CD4-positive, alpha-beta T cell (primary cell): ENCODE measurements around the gene ZNF714. TPM values are rescaled to one million over a fixed set of nuclear protein-coding genes. Genes with fewer than 3 reads are reported as not detected.

Source experiments
- ATAC-seq: fragments of 200-7000 bp; cut with Tn5 transposase; one replicate; pipeline ENCODE4 v1.10.0; 2022; ENCODE audit warnings: mild to moderate bottlenecking; ENCODE audit not compliant: poor library complexity
- CTCF ChIA-PET: fragments of 350-600 bp; sonication (Branson Sonifier 250); formaldehyde crosslinking; loops from one replicate; lab custom pipeline; 2021; ENCODE audit warnings: antibody characterized with exemption, inconsistent platforms; lab: Charles Lee
- POLR2A ChIA-PET: fragments of 350-600 bp; sonication (Branson Sonifier 250); formaldehyde crosslinking; loops from one replicate; lab custom pipeline; 2021; ENCODE audit warnings: antibody characterized with exemption, inconsistent platforms; lab: Charles Lee
- DNase-seq, 14 experiments: peaks; one replicate each; pipeline ENCODE4 v3.0.0-alpha.2; 2013 to 2020; ENCODE audit warnings: mixed read lengths in 2 of 14
- H3K27ac ChIP-seq, 2 donors: one replicate each; pipeline versions ENCODE4 v1.5.1 to v1.7.0; 2013; ENCODE audit warnings: low read length in 2 of 2, low read depth in 1 of 2, mild to moderate bottlenecking in 1 of 2
- H3K27me3 ChIP-seq, 2 experiments: 1 replicate in 1 of 2; 2 replicates in 1 of 2; pipeline versions ENCODE4 v1.6.1 to v1.7.0; 2013; ENCODE audit warnings: low read length in 2 of 2, control low read depth in 1 of 2, mild to moderate bottlenecking in 1 of 2, moderate library complexity in 1 of 2; ENCODE audit not compliant: insufficient read depth in 2 of 2, control insufficient read depth in 1 of 2
- H3K36me3 ChIP-seq: one replicate; pipeline ENCODE4 v1.6.1; 2013; ENCODE audit warnings: low read length, control low read depth; ENCODE audit not compliant: insufficient read depth
- H3K4me1 ChIP-seq: one replicate; pipeline ENCODE4 v1.6.1; 2013; ENCODE audit warnings: low read length, control low read depth; ENCODE audit not compliant: insufficient read depth
- H3K4me3 ChIP-seq: one replicate; pipeline ENCODE4 v1.5.1; 2013; ENCODE audit warnings: mild to moderate bottlenecking, low read length, moderate library complexity
- H3K9me3 ChIP-seq, 2 experiments: 1 replicate in 1 of 2; 2 replicates in 1 of 2; pipeline versions ENCODE4 v1.6.1 to v1.7.0; 2013; ENCODE audit warnings: low read length in 2 of 2, mild to moderate bottlenecking in 2 of 2, control low read depth in 1 of 2, moderate library complexity in 1 of 2; ENCODE audit not compliant: control insufficient read depth in 1 of 2, insufficient read depth in 1 of 2
- H3K27ac Mint-ChIP-seq: one replicate; pipeline ENCODE4 v1.8.0; 2020; ENCODE audit warnings: mixed read lengths
- H3K27me3 Mint-ChIP-seq: one replicate; pipeline ENCODE4 v1.8.0; 2021; ENCODE audit warnings: mixed read lengths
- H3K36me3 Mint-ChIP-seq: one replicate; pipeline ENCODE4 v1.8.0; 2021; ENCODE audit warnings: low read depth, mixed read lengths
- H3K4me1 Mint-ChIP-seq: one replicate; pipeline ENCODE4 v1.8.0; 2021; ENCODE audit warnings: low read depth, mixed read lengths
- H3K4me3 Mint-ChIP-seq: one replicate; pipeline ENCODE4 v1.8.0; 2020; ENCODE audit warnings: mild to moderate bottlenecking, mixed read lengths
- H3K9me3 Mint-ChIP-seq: one replicate; pipeline ENCODE4 v1.8.0; 2020; ENCODE audit warnings: mixed read lengths
- intact Hi-C, 2 experiments: fragments of 100-400 bp; cut with DNase I in 1 of 2; cut with micrococcal nuclease in 1 of 2; formaldehyde crosslinking; loops; one replicate each; pipeline versions ENCODE4 v1.15.1 to v1.9.0; 2023 to 2025; cut with DNase I, micrococcal nuclease
- total RNA-seq, 174 experiments: library from RNA in 2 of 174; stranded (reverse) in 2 of 174; gene quantifications; one replicate each; pipeline ENCODE4 v1.2.3 and lab custom pipeline; 2021 to 2026
- TF ChIP-seq, protein P1 (sequence below): fragments of 200-600 bp; IDR thresholded peaks from one replicate; pipeline ENCODE4 v1.8.0; 2022; ENCODE audit warnings: antibody characterized with exemption, mild to moderate bottlenecking

ZNF714 gene
- total RNA-seq, 2 experiments from 2014 or later = 8.0 to 10.0 TPM

DNA sequence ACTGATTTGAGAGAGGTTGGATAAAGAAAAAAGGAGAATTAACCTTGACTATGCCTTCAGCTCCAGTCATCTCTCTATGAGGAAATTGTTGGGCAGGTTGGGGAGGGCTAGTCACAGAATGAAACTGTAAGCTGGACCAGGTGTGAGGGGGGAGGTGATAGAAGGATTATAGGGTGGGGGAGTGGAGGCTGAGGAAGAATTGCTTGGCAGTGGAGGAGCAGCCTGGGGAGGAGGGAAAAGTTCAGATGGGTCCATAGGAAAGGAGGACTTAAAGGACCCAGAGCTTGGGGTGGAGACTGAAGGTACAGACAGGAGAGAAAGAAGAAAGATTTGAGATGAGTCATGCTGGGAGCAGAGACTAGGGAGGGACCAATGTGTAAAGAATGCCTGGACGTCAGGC is 51.6 kb downstream of the ZNF714 start:
- CTCF ChIA-PET = no interaction called here
- Mint-ChIP-seq H3K4me1 (no peaks in the 10 kb centered on the region), H3K4me3 (no peak overlapping the region), H3K36me3 (no peaks in the 10 kb centered on the region), H3K9me3 (peaks cover 3% of the 10 kb centered on the region), H3K27ac (no peak overlapping the region), H3K27me3 (peaks cover 3% of the 10 kb centered on the region)
- DNase-seq (no peak), ATAC-seq (no peak)
- Histone ChIP-seq H3K9me3 (peaks cover 0 to 4% of the 10 kb centered on the region in 2 experiments), H3K36me3 (no peaks in the 10 kb centered on the region), H3K27ac (no peak overlapping the region), H3K4me1 (no peaks in the 10 kb centered on the region), H3K27me3 (no peaks in the 10 kb centered on the region), H3K4me3 (no peak overlapping the region)
- POLR2A ChIA-PET = no interaction called here
- intact Hi-C loops = no loop called here
- TF ChIP-seq, protein P1, sequence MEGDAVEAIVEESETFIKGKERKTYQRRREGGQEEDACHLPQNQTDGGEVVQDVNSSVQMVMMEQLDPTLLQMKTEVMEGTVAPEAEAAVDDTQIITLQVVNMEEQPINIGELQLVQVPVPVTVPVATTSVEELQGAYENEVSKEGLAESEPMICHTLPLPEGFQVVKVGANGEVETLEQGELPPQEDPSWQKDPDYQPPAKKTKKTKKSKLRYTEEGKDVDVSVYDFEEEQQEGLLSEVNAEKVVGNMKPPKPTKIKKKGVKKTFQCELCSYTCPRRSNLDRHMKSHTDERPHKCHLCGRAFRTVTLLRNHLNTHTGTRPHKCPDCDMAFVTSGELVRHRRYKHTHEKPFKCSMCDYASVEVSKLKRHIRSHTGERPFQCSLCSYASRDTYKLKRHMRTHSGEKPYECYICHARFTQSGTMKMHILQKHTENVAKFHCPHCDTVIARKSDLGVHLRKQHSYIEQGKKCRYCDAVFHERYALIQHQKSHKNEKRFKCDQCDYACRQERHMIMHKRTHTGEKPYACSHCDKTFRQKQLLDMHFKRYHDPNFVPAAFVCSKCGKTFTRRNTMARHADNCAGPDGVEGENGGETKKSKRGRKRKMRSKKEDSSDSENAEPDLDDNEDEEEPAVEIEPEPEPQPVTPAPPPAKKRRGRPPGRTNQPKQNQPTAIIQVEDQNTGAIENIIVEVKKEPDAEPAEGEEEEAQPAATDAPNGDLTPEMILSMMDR = no peak

DNA sequence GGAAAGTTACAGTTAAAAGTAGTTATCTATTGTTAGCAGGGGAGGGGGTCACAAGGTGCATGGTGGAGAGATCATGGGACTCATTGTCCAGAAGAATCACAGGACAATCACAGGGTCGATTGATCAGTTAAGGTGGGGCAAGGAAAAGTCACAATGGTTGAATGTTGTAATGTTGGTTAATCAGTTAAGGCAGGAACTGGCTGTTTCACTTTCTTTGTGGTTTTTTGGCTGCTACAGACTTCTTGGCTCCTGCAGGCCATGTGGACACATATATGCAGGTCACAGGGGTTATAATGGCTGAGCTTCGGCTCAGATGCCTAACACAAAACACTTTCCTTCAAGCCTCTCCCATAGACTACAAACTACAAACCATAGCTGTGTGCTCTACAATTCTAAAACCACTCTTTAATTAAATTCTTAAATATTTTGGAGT is 52.9 kb downstream of the ZNF714 start:
- Mint-ChIP-seq H3K27ac (no peak overlapping the region), H3K36me3 (no peaks in the 10 kb centered on the region), H3K4me1 (no peaks in the 10 kb centered on the region), H3K4me3 (no peak overlapping the region), H3K27me3 (peaks cover 3% of the 10 kb centered on the region), H3K9me3 (peaks cover 3% of the 10 kb centered on the region)
- Histone ChIP-seq H3K4me1 (no peaks in the 10 kb centered on the region), H3K9me3 (peaks cover 0 to 4% of the 10 kb centered on the region in 2 experiments), H3K27ac (no peak overlapping the region), H3K4me3 (no peak overlapping the region), H3K36me3 (no peaks in the 10 kb centered on the region), H3K27me3 (no peaks in the 10 kb centered on the region)
- ChIA-PET CTCF (no interaction called here), POLR2A (no interaction called here)
- TF ChIP-seq, protein P1 = no peak
- ATAC-seq (no peak), DNase-seq (no peak)
- intact Hi-C loops = no loop called here

DNA sequence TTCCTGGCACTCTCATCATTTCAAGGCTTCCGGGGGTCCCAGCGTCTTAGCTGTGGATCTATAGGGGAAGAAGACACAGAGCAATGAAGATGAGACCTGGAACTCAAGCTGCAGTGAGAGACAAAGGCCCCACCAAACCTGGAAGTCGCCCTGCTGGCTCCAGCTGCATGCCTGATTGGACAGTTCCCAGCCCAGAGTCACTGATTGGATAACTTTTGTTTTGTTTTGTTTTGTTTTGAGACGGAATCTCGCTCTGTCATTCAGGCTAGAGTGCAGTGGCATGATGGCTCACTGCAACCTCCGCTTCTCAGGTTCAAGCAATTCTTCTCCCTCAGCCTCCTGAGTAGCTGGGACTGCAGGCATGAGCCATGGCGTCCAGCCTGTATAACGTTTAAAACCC is 53.4 kb downstream of the ZNF714 start:
- H3K4me3 Mint-ChIP-seq = no peak overlapping the region
- peaks cover under 1% of the 10 kb centered on the region for H3K27me3 Mint-ChIP-seq
- H3K27ac ChIP-seq = no peak overlapping the region
- ChIA-PET CTCF (no interaction called here), POLR2A (no interaction called here)
- no peaks in the 10 kb centered on the region for H3K4me1 Mint-ChIP-seq
- no peaks in the 10 kb centered on the region for H3K36me3 Mint-ChIP-seq
- H3K4me3 ChIP-seq = no peak overlapping the region
- H3K36me3 ChIP-seq = no peaks in the 10 kb centered on the region
- H3K27ac Mint-ChIP-seq = no peak overlapping the region
- no peaks in the 10 kb centered on the region for H3K27me3 ChIP-seq
- intact Hi-C loops = no loop called here
- no peak for DNase-seq
- H3K9me3 Mint-ChIP-seq = peaks cover 1% of the 10 kb centered on the region
- H3K4me1 ChIP-seq = no peaks in the 10 kb centered on the region
- TF ChIP-seq, protein P1 = no peak
- peaks cover 0 to 4% of the 10 kb centered on the region in 2 experiments for H3K9me3 ChIP-seq
- no peak for ATAC-seq
